ENCODE results near the gene CKS1B. TPM values are rescaled to one million over a fixed set of nuclear protein-coding genes. Genes with fewer than 3 reads are reported as not detected.

CKS1B gene
- 48.2 TPM for polyA plus RNA-seq (2013, experiment 1 of 2)
- polyA plus RNA-seq (2013, experiment 2 of 2) = 48.8 TPM

GRCh38 chr1:154974102-154974807, at the start of gene CKS1B:
Gene CKS1B (plus strand): TSS chr1:154974681. CDS start chr1:154974746, 65 bp downstream.
- peaks cover 0 to 10% of the 10 kb centered on the region in 2 experiments for H3K36me3 ChIP-seq (ENCODE audit: control insufficient read depth in 1 of 2, insufficient read depth in 2 of 2, low read depth in 1 of 2, low read length in 2 of 2)
- H2BK120ac ChIP-seq (ENCODE audit: low read depth, low read length) = peak within 1 kb of the TSS; percentile 87
- peaks cover 9% of the 10 kb centered on the region for H3K4me1 ChIP-seq (ENCODE audit: control insufficient read depth, insufficient read depth, low read depth, low read length)
- peak within 1 kb of the TSS in 1 of 2 experiments; percentile 8 for H3K23ac ChIP-seq (ENCODE audit: low read length in 2 of 2)
- H3K9ac ChIP-seq (ENCODE audit: low read length) = peak within 1 kb of the TSS; percentile 98
- H4K8ac ChIP-seq (ENCODE audit: low read length) = peak within 1 kb of the TSS; percentile 98
- peak within 1 kb of the TSS; percentile 76 to 85 for H3K4me3 ChIP-seq (ENCODE audit: insufficient read depth in 1 of 2, low read depth in 1 of 2, low read length in 2 of 2)
- H3K18ac ChIP-seq (ENCODE audit: low read depth in 1 of 2, low read length in 2 of 2) = peak within 1 kb of the TSS; percentile 90 to 96
- peak within 1 kb of the TSS in 1 of 2 experiments; percentile 23 for H3K14ac ChIP-seq (ENCODE audit: low read length in 2 of 2)
- H2BK15ac ChIP-seq (ENCODE audit: low read depth, poor library complexity, severe bottlenecking) = peak within 1 kb of the TSS; percentile 100
- H3K4ac ChIP-seq (ENCODE audit: low read depth in 1 of 2, low read length in 2 of 2) = peak within 1 kb of the TSS; percentile 83 to 89
- peak within 1 kb of the TSS; percentile 95 for H2BK5ac ChIP-seq (ENCODE audit: low read depth, low read length, poor library complexity, severe bottlenecking)
- peak within 1 kb of the TSS; percentile 100 for H3K27ac ChIP-seq (ENCODE audit: low read length, poor library complexity, severe bottlenecking)
- H3K9me3 ChIP-seq (ENCODE audit: control insufficient read depth, low read length) = no peaks in the 10 kb centered on the region
- WGBS = under 1% methylated on average over 46 of the region's 47 CpGs
- peak; percentile 100 for DNase-seq
- H2AFZ ChIP-seq (ENCODE audit: low read depth, low read length) = peak within 1 kb of the TSS; percentile 56
- peak within 1 kb of the TSS; percentile 96 for H4K91ac ChIP-seq (ENCODE audit: low read length)
- peak within 1 kb of the TSS in 1 of 2 experiments; percentile 27 for H2BK12ac ChIP-seq (ENCODE audit: low read length in 2 of 2)
- H3K79me1 ChIP-seq (replicated peaks; ENCODE audit: low read length, poor library complexity, severe bottlenecking) = no peaks in the 10 kb centered on the region
- H3K27me3 ChIP-seq (ENCODE audit: control insufficient read depth in 1 of 2, insufficient read depth in 1 of 2, low read length in 2 of 2) = no peaks in the 10 kb centered on the region
- peak within 1 kb of the TSS; percentile 86 for H3K4me2 ChIP-seq (ENCODE audit: low read length, poor library complexity, severe bottlenecking)
- H2AK5ac ChIP-seq (ENCODE audit: low read length, severe bottlenecking) = peak within 1 kb of the TSS; percentile 95

- H3K4me1 ChIP-seq (ENCODE audit: control insufficient read depth, insufficient read depth, low read depth, low read length) = no peaks in the 10 kb centered on the region
- no peak overlapping the region for H2AK5ac ChIP-seq (ENCODE audit: low read length, severe bottlenecking)
- no peak overlapping the region for H4K91ac ChIP-seq (ENCODE audit: low read length)
- DNase-seq = no peak
- H2BK5ac ChIP-seq (ENCODE audit: low read depth, low read length, poor library complexity, severe bottlenecking) = no peak overlapping the region
- no peak overlapping the region for H3K4ac ChIP-seq (ENCODE audit: low read depth in 1 of 2, low read length in 2 of 2)
- no peak overlapping the region for H3K4me3 ChIP-seq (ENCODE audit: insufficient read depth in 1 of 2, low read depth in 1 of 2, low read length in 2 of 2)
- no peaks in the 10 kb centered on the region for H3K79me1 ChIP-seq (replicated peaks; ENCODE audit: low read length, poor library complexity, severe bottlenecking)
- H3K14ac ChIP-seq (ENCODE audit: low read length in 2 of 2) = no peak overlapping the region
- no peak overlapping the region for H3K18ac ChIP-seq (ENCODE audit: low read depth in 1 of 2, low read length in 2 of 2)
- H2BK120ac ChIP-seq (ENCODE audit: low read depth, low read length) = no peak overlapping the region
- WGBS = 100% methylated on average over 3 of the region's 3 CpGs
- H2BK15ac ChIP-seq (ENCODE audit: low read depth, poor library complexity, severe bottlenecking) = no peak overlapping the region
- no peaks in the 10 kb centered on the region for H3K27me3 ChIP-seq (ENCODE audit: control insufficient read depth in 1 of 2, insufficient read depth in 1 of 2, low read length in 2 of 2)
- H3K36me3 ChIP-seq (ENCODE audit: control insufficient read depth in 1 of 2, insufficient read depth in 2 of 2, low read depth in 1 of 2, low read length in 2 of 2) = peaks cover 41 to 69% of the 10 kb centered on the region in 2 experiments
- H2AFZ ChIP-seq (ENCODE audit: low read depth, low read length) = no peak overlapping the region
- H3K27ac ChIP-seq (ENCODE audit: low read length, poor library complexity, severe bottlenecking) = no peak overlapping the region
- H3K9me3 ChIP-seq (ENCODE audit: control insufficient read depth, low read length) = no peaks in the 10 kb centered on the region
- H3K9ac ChIP-seq (ENCODE audit: low read length) = no peak overlapping the region
- no peak overlapping the region for H3K4me2 ChIP-seq (ENCODE audit: low read length, poor library complexity, severe bottlenecking)
- no peak overlapping the region for H3K23ac ChIP-seq (ENCODE audit: low read length in 2 of 2)
- no peak overlapping the region for H2BK12ac ChIP-seq (ENCODE audit: low read length in 2 of 2)
- H4K8ac ChIP-seq (ENCODE audit: low read length) = no peak overlapping the region
Observed at GRCh38 chr1:154925335-154926170, 48.9 kb upstream of the CKS1B start.

- Histone ChIP-seq H3K36me3 (ENCODE audit: control insufficient read depth in 1 of 2, insufficient read depth in 2 of 2, low read depth in 1 of 2, low read length in 2 of 2) (peaks cover 41 to 74% of the 10 kb centered on the region in 2 experiments), H2BK120ac (ENCODE audit: low read depth, low read length) (no peak overlapping the region), H3K79me1 (replicated peaks; ENCODE audit: low read length, poor library complexity, severe bottlenecking) (no peaks in the 10 kb centered on the region), H3K4me1 (ENCODE audit: control insufficient read depth, insufficient read depth, low read depth, low read length) (no peaks in the 10 kb centered on the region), H3K9ac (ENCODE audit: low read length) (no peak overlapping the region), H2AFZ (ENCODE audit: low read depth, low read length) (no peak overlapping the region), H3K27ac (ENCODE audit: low read length, poor library complexity, severe bottlenecking) (no peak overlapping the region), H2AK5ac (ENCODE audit: low read length, severe bottlenecking) (no peak overlapping the region), H4K91ac (ENCODE audit: low read length) (peak overlapping the region; percentile 25), H4K8ac (ENCODE audit: low read length) (no peak overlapping the region), H3K4me2 (ENCODE audit: low read length, poor library complexity, severe bottlenecking) (no peak overlapping the region), H2BK15ac (ENCODE audit: low read depth, poor library complexity, severe bottlenecking) (no peak overlapping the region), H2BK5ac (ENCODE audit: low read depth, low read length, poor library complexity, severe bottlenecking) (no peak overlapping the region), H3K4ac (ENCODE audit: low read depth in 1 of 2, low read length in 2 of 2) (no peak overlapping the region), H3K14ac (ENCODE audit: low read length in 2 of 2) (no peak overlapping the region), H3K27me3 (ENCODE audit: control insufficient read depth in 1 of 2, insufficient read depth in 1 of 2, low read length in 2 of 2) (no peaks in the 10 kb centered on the region), H3K18ac (ENCODE audit: low read depth in 1 of 2, low read length in 2 of 2) (no peak overlapping the region), H2BK12ac (ENCODE audit: low read length in 2 of 2) (no peak overlapping the region), H3K4me3 (ENCODE audit: insufficient read depth in 1 of 2, low read depth in 1 of 2, low read length in 2 of 2) (no peak overlapping the region), H3K9me3 (ENCODE audit: control insufficient read depth, low read length) (no peaks in the 10 kb centered on the region), H3K23ac (ENCODE audit: low read length in 2 of 2) (no peak overlapping the region)
- WGBS = 95% methylated on average over 13 of the region's 13 CpGs
- DNase-seq = no peak
Observed at GRCh38 chr1:154926201-154926600, 48.3 kb upstream of the CKS1B start.

GRCh38 chr1:154931940-154932487, 42.5 kb upstream of the CKS1B start:
- 91% methylated on average over 11 of the region's 11 CpGs for WGBS
- H2BK120ac ChIP-seq (ENCODE audit: low read depth, low read length) = no peak overlapping the region

More at GRCh38 chr1:154931940-154932487, 42.5 kb upstream of the CKS1B start:
- no peak overlapping the region for H4K8ac ChIP-seq (ENCODE audit: low read length)
- H3K27me3 ChIP-seq (ENCODE audit: control insufficient read depth in 1 of 2, insufficient read depth in 1 of 2, low read length in 2 of 2) = no peaks in the 10 kb centered on the region
- no peak overlapping the region for H3K14ac ChIP-seq (ENCODE audit: low read length in 2 of 2)
- peaks cover 7% of the 10 kb centered on the region for H3K4me1 ChIP-seq (ENCODE audit: control insufficient read depth, insufficient read depth, low read depth, low read length)
- no peaks in the 10 kb centered on the region for H3K9me3 ChIP-seq (ENCODE audit: control insufficient read depth, low read length)
- no peak overlapping the region for H3K23ac ChIP-seq (ENCODE audit: low read length in 2 of 2)
- no peak overlapping the region for H2AFZ ChIP-seq (ENCODE audit: low read depth, low read length)
- DNase-seq = no peak
- H3K4me2 ChIP-seq (ENCODE audit: low read length, poor library complexity, severe bottlenecking) = no peak overlapping the region
- no peak overlapping the region for H2BK12ac ChIP-seq (ENCODE audit: low read length in 2 of 2)
- H3K36me3 ChIP-seq (ENCODE audit: control insufficient read depth in 1 of 2, insufficient read depth in 2 of 2, low read depth in 1 of 2, low read length in 2 of 2) = peaks cover 8 to 40% of the 10 kb centered on the region in 2 experiments
- no peak overlapping the region for H2BK5ac ChIP-seq (ENCODE audit: low read depth, low read length, poor library complexity, severe bottlenecking)
- no peak overlapping the region for H3K4ac ChIP-seq (ENCODE audit: low read depth in 1 of 2, low read length in 2 of 2)
- H2AK5ac ChIP-seq (ENCODE audit: low read length, severe bottlenecking) = no peak overlapping the region
- H3K79me1 ChIP-seq (replicated peaks; ENCODE audit: low read length, poor library complexity, severe bottlenecking) = peaks cover 18% of the 10 kb centered on the region
- no peak overlapping the region for H3K18ac ChIP-seq (ENCODE audit: low read depth in 1 of 2, low read length in 2 of 2)
- H3K27ac ChIP-seq (ENCODE audit: low read length, poor library complexity, severe bottlenecking) = no peak overlapping the region
- no peak overlapping the region for H2BK15ac ChIP-seq (ENCODE audit: low read depth, poor library complexity, severe bottlenecking)
- no peak overlapping the region for H3K4me3 ChIP-seq (ENCODE audit: insufficient read depth in 1 of 2, low read depth in 1 of 2, low read length in 2 of 2)
- H3K9ac ChIP-seq (ENCODE audit: low read length) = no peak overlapping the region
- H4K91ac ChIP-seq (ENCODE audit: low read length) = no peak overlapping the region
